GM19240 (cell line): ENCODE results near the gene PRKCE.
A peak's percentile ranks its signal among the peaks of the same experiment; 100 is the strongest.

Experiments
- DNase-seq: peaks from one replicate; pipeline ENCODE4 v3.0.0; 2011; ENCODE audit warnings: low spot score; ENCODE audit not compliant: insufficient read length

PRKCE gene

GRCh38 chr2:45960057-45960863, 308.8 kb downstream of the PRKCE start:
- no peak for DNase-seq

- no peak for DNase-seq
Measured at GRCh38 chr2:45962177-45962921, 310.9 kb downstream of the PRKCE start.

GRCh38 chr2:45963816-45964215, 312.3 kb downstream of the PRKCE start:
- DNase-seq: no peak

GRCh38 chr2:45964223-45964841, 312.9 kb downstream of the PRKCE start:
- no peak for DNase-seq

GRCh38 chr2:45964906-45965305, 313.4 kb downstream of the PRKCE start:
- DNase-seq: no peak

GRCh38 chr2:45965871-45966498, 314.5 kb downstream of the PRKCE start:
- DNase-seq: no peak

- DNase-seq: no peak
Measured at GRCh38 chr2:45968946-45969584, 317.6 kb downstream of the PRKCE start.

- no peak for DNase-seq
Measured at GRCh38 chr2:45973426-45973825, 322.0 kb downstream of the PRKCE start.

GRCh38 chr2:45974056-45974455, 322.6 kb downstream of the PRKCE start:
- peak; percentile 23 for DNase-seq

GRCh38 chr2:45974762-45975408, 323.4 kb downstream of the PRKCE start:
- peak; percentile 30 for DNase-seq

GRCh38 chr2:45975752-45976517, 324.5 kb downstream of the PRKCE start:
- DNase-seq: no peak

GRCh38 chr2:45978302-45978859, 326.9 kb downstream of the PRKCE start:
- no peak for DNase-seq

GRCh38 chr2:45979065-45979464, 327.6 kb downstream of the PRKCE start:
- no peak for DNase-seq

- DNase-seq: no peak
Measured at GRCh38 chr2:45980161-45980865, 328.8 kb downstream of the PRKCE start.

GRCh38 chr2:45981384-45981930, 330.0 kb downstream of the PRKCE start:
- no peak for DNase-seq

GRCh38 chr2:45982096-45982495, 330.6 kb downstream of the PRKCE start:
- DNase-seq: no peak

GRCh38 chr2:45983213-45983612, 331.7 kb downstream of the PRKCE start:
- no peak for DNase-seq

- no peak for DNase-seq
Measured at GRCh38 chr2:45984366-45984765, 332.9 kb downstream of the PRKCE start.
